HEK293 (cell line): ENCODE results near the gene SYPL2.
A peak's percentile ranks its signal among the peaks of the same experiment; 100 is the strongest.

Experiments used
- BCL11B ChIP-seq: fragments of 450-650 bp; formaldehyde crosslinking; IDR thresholded peaks from 2 replicates; pipeline ENCODE4 v1.5.1; 2016; ENCODE audit warnings: low read depth, missing biosample characterization, missing genetic modification characterization
- EGR2 ChIP-seq: fragments of 450-650 bp; formaldehyde crosslinking; IDR thresholded peaks from 2 replicates; pipeline ENCODE4 v1.5.1; 2016; ENCODE audit warnings: low read depth, missing biosample characterization, missing genetic modification characterization
- GLIS1 ChIP-seq: fragments of 450-650 bp; formaldehyde crosslinking; IDR thresholded peaks from 2 replicates; pipeline ENCODE4 v1.5.1; 2016; ENCODE audit warnings: missing biosample characterization, missing genetic modification characterization
- HOXA7 ChIP-seq: sonication (generic); formaldehyde crosslinking; IDR thresholded peaks from 2 replicates; pipeline ENCODE4 v1.8.1; 2022; ENCODE audit warnings: missing genetic modification reagents, borderline replicate concordance
- HOXC10 ChIP-seq: sonication (generic); formaldehyde crosslinking; IDR thresholded peaks from 2 replicates; pipeline ENCODE4 v1.8.1; 2023; ENCODE audit warnings: mild to moderate bottlenecking, missing genetic modification reagents
- HOXD13 ChIP-seq: sonication (generic); formaldehyde crosslinking; IDR thresholded peaks from 2 replicates; pipeline ENCODE4 v1.8.0; 2022; ENCODE audit warnings: missing genetic modification reagents, borderline replicate concordance
- OVOL3 ChIP-seq: fragments of 450-650 bp; formaldehyde crosslinking; IDR thresholded peaks from 2 replicates; pipeline ENCODE4 v1.5.1; 2016; ENCODE audit warnings: missing biosample characterization, missing genetic modification characterization
- PBX3 ChIP-seq: sonication (generic); formaldehyde crosslinking; IDR thresholded peaks from 2 replicates; pipeline ENCODE4 v1.8.1; 2022; ENCODE audit warnings: mild to moderate bottlenecking, moderate library complexity, missing genetic modification reagents
- PRDM1 ChIP-seq: fragments of 450-650 bp; formaldehyde crosslinking; IDR thresholded peaks from 2 replicates; pipeline ENCODE4; 2016; ENCODE audit warnings: missing biosample characterization, missing genetic modification characterization
- SALL2 ChIP-seq: fragments of 450-650 bp; formaldehyde crosslinking; IDR thresholded peaks from 2 replicates; pipeline ENCODE4 v1.5.0; 2017; ENCODE audit warnings: missing biosample characterization, mild to moderate bottlenecking, missing genetic modification characterization, borderline replicate concordance
- SP2 ChIP-seq: fragments of 450-650 bp; formaldehyde crosslinking; IDR thresholded peaks from 2 replicates; pipeline ENCODE4 v1.5.1; 2016; ENCODE audit warnings: missing biosample characterization, missing genetic modification characterization
- ZBTB17 ChIP-seq: fragments of 450-650 bp; formaldehyde crosslinking; IDR thresholded peaks from 2 replicates; pipeline ENCODE4 v1.5.1; 2016; ENCODE audit warnings: missing biosample characterization, missing genetic modification characterization
- ZBTB48 ChIP-seq: fragments of 450-650 bp; formaldehyde crosslinking; IDR thresholded peaks from 2 replicates; pipeline ENCODE4 v1.5.1; 2016; ENCODE audit warnings: missing biosample characterization, missing genetic modification characterization
- ZNF114 ChIP-seq: fragments of 450-650 bp; formaldehyde crosslinking; IDR thresholded peaks from 2 replicates; pipeline ENCODE4 v1.5.0; 2017; ENCODE audit warnings: missing biosample characterization, missing genetic modification characterization
- ZNF169 ChIP-seq: fragments of 450-650 bp; formaldehyde crosslinking; IDR thresholded peaks from 2 replicates; pipeline ENCODE4 v1.5.1; 2016; ENCODE audit warnings: missing biosample characterization, missing genetic modification characterization
- ZNF211 ChIP-seq: fragments of 450-650 bp; formaldehyde crosslinking; IDR thresholded peaks from 2 replicates; pipeline ENCODE4 v1.5.1; 2016; ENCODE audit warnings: low read depth, missing biosample characterization, missing genetic modification characterization
- ZNF335 ChIP-seq: fragments of 450-650 bp; formaldehyde crosslinking; conservative IDR thresholded peaks from 2 replicates; pipeline ENCODE4 v1.5.1; 2016; ENCODE audit warnings: missing biosample characterization, missing genetic modification characterization
- ZNF341 ChIP-seq: fragments of 450-650 bp; formaldehyde crosslinking; IDR thresholded peaks from 2 replicates; pipeline ENCODE4; 2016; ENCODE audit warnings: low read depth, missing biosample characterization, missing genetic modification characterization
- ZNF366 ChIP-seq: fragments of 450-650 bp; formaldehyde crosslinking; conservative IDR thresholded peaks from 2 replicates; pipeline ENCODE4 v1.5.1; 2016; ENCODE audit warnings: missing biosample characterization, missing genetic modification characterization
- ZNF530 ChIP-seq: fragments of 450-650 bp; formaldehyde crosslinking; IDR thresholded peaks from 2 replicates; pipeline ENCODE4 v1.5.1; 2016; ENCODE audit warnings: low read depth, missing biosample characterization, missing genetic modification characterization
- ZNF555 ChIP-seq: fragments of 450-650 bp; formaldehyde crosslinking; conservative IDR thresholded peaks from 2 replicates; pipeline ENCODE4 v1.5.1; 2017; ENCODE audit warnings: missing biosample characterization, mild to moderate bottlenecking, missing genetic modification characterization, inconsistent platforms
- ZNF560 ChIP-seq: fragments of 450-650 bp; formaldehyde crosslinking; IDR thresholded peaks from 2 replicates; pipeline ENCODE4 v1.5.1; 2017; ENCODE audit warnings: missing biosample characterization, missing genetic modification characterization, borderline replicate concordance
- ZNF623 ChIP-seq: fragments of 450-650 bp; formaldehyde crosslinking; IDR thresholded peaks from 2 replicates; pipeline ENCODE4 v1.5.1; 2016; ENCODE audit warnings: missing biosample characterization, missing genetic modification characterization
- ZNF768 ChIP-seq: fragments of 450-650 bp; formaldehyde crosslinking; IDR thresholded peaks from 2 replicates; pipeline ENCODE4 v1.5.1; 2018; ENCODE audit warnings: missing biosample characterization, mild to moderate bottlenecking, missing genetic modification characterization
- ZXDB ChIP-seq: fragments of 450-650 bp; formaldehyde crosslinking; IDR thresholded peaks from 2 replicates; pipeline ENCODE4 v1.5.1; 2016; ENCODE audit warnings: missing biosample characterization, missing genetic modification characterization
- TF ChIP-seq, protein P1 (sequence below): fragments of 450-650 bp; formaldehyde crosslinking; IDR thresholded peaks from 2 replicates; pipeline ENCODE4 v1.5.1; 2017; ENCODE audit warnings: missing biosample characterization, missing genetic modification characterization
- TF ChIP-seq, protein P2 (sequence below): fragments of 450-650 bp; formaldehyde crosslinking; IDR thresholded peaks from 2 replicates; pipeline ENCODE4 v1.5.1; 2016; ENCODE audit warnings: missing biosample characterization, missing genetic modification characterization
- TF ChIP-seq, protein P3 (sequence below): fragments of 450-650 bp; formaldehyde crosslinking; IDR thresholded peaks from 2 replicates; pipeline ENCODE4 v1.5.1; 2016; ENCODE audit warnings: missing biosample characterization, missing genetic modification characterization

SYPL2 gene

DNA sequence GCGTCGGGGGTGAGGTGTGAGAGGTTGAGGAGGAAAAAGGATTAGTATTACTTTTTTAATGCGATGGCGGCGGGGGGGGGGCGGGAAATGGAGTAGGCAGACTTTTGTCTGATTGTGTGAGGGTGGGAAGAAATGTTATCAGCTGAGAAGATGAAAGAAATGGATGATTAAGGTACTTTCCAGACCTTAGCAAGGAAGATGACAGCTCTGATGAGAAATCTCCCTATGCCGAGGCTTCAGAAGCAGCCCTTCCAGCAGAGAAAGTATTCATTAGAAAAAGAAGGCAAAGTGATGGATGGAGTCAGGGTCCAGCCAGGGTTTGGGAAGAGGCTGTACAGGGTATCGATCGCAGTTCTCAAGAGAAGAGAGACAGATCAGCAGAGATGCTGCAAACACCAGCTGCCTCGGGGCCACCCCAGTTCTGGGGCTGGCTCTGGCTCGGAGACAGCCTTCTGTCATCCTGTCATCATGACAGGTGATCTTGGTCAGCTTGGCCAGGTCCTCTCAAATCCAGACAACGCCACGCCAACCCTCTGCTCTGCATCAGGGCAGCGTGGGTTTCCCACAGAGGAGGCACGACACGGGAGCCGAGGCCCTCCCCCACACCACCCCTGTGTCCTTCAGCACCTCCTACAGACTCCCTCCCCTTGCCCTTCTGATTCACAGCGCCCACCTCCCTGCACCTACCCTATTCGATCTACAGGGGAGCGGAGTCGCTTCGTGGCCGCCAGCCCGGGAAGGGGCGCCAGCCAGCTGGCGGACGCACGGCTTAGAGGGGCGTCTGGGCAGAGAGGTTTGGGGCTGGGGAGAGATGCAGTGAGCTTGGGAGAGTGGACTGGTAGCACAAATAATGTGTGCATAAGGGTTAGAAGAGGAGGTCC, 16.7 kb downstream of the SYPL2 start (continued):
- no peak for TF ChIP-seq ZNF530 (tag by site-specific recombination)
- TF ChIP-seq HOXA7 (CRISPR knock-in tag) = no peak
- no peak for TF ChIP-seq ZNF623
- TF ChIP-seq HOXD13 = no peak
- TF ChIP-seq ZBTB48 (tag by site-specific recombination) = peak; percentile 54; the same call in 1 of the 2 replicates
- peak; percentile 11 for TF ChIP-seq ZNF335 (tag by site-specific recombination)
- TF ChIP-seq ZNF555 (tag by site-specific recombination) = no peak
- TF ChIP-seq PBX3 (CRISPR knock-in tag) = no peak
- no peak for TF ChIP-seq HOXC10
- TF ChIP-seq SP2 (tag by site-specific recombination) = peak; percentile 70
- no peak for TF ChIP-seq OVOL3 (tag by site-specific recombination)
- TF ChIP-seq ZXDB (tag by site-specific recombination) = no peak
- TF ChIP-seq, protein P1, sequence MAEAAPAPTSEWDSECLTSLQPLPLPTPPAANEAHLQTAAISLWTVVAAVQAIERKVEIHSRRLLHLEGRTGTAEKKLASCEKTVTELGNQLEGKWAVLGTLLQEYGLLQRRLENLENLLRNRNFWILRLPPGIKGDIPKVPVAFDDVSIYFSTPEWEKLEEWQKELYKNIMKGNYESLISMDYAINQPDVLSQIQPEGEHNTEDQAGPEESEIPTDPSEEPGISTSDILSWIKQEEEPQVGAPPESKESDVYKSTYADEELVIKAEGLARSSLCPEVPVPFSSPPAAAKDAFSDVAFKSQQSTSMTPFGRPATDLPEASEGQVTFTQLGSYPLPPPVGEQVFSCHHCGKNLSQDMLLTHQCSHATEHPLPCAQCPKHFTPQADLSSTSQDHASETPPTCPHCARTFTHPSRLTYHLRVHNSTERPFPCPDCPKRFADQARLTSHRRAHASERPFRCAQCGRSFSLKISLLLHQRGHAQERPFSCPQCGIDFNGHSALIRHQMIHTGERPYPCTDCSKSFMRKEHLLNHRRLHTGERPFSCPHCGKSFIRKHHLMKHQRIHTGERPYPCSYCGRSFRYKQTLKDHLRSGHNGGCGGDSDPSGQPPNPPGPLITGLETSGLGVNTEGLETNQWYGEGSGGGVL (tag by site-specific recombination) = peak; percentile 67
- TF ChIP-seq EGR2 (tag by site-specific recombination) = peak; percentile 97
- TF ChIP-seq, protein P2, sequence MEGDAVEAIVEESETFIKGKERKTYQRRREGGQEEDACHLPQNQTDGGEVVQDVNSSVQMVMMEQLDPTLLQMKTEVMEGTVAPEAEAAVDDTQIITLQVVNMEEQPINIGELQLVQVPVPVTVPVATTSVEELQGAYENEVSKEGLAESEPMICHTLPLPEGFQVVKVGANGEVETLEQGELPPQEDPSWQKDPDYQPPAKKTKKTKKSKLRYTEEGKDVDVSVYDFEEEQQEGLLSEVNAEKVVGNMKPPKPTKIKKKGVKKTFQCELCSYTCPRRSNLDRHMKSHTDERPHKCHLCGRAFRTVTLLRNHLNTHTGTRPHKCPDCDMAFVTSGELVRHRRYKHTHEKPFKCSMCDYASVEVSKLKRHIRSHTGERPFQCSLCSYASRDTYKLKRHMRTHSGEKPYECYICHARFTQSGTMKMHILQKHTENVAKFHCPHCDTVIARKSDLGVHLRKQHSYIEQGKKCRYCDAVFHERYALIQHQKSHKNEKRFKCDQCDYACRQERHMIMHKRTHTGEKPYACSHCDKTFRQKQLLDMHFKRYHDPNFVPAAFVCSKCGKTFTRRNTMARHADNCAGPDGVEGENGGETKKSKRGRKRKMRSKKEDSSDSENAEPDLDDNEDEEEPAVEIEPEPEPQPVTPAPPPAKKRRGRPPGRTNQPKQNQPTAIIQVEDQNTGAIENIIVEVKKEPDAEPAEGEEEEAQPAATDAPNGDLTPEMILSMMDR (tag by site-specific recombination) = peak; percentile 96
- no peak for TF ChIP-seq ZNF169
- 0 out of 2 replicates have a peak, but pooled peaks have one; percentile 11 for TF ChIP-seq ZNF366 (tag by site-specific recombination)
- TF ChIP-seq, protein P3, sequence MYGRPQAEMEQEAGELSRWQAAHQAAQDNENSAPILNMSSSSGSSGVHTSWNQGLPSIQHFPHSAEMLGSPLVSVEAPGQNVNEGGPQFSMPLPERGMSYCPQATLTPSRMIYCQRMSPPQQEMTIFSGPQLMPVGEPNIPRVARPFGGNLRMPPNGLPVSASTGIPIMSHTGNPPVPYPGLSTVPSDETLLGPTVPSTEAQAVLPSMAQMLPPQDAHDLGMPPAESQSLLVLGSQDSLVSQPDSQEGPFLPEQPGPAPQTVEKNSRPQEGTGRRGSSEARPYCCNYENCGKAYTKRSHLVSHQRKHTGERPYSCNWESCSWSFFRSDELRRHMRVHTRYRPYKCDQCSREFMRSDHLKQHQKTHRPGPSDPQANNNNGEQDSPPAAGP (tag by site-specific recombination) = 0 out of 2 replicates have a peak, but pooled peaks have one; percentile 18
- TF ChIP-seq PRDM1 (tag by site-specific recombination) = no peak
- no peak for TF ChIP-seq ZNF768 (tag by site-specific recombination)
- no peak for TF ChIP-seq ZNF211
- no peak for TF ChIP-seq SALL2
- TF ChIP-seq ZNF560 (tag by site-specific recombination) = no peak
- TF ChIP-seq ZNF114 = no peak
- peak; percentile 70 for TF ChIP-seq ZNF341 (tag by site-specific recombination)
- TF ChIP-seq ZBTB17 = peak; percentile 46
- no peak for TF ChIP-seq BCL11B (tag by site-specific recombination)
- TF ChIP-seq GLIS1 (tag by site-specific recombination) = peak; percentile 48
